ENCODE results near the gene APP.

The APP gene

DNA sequence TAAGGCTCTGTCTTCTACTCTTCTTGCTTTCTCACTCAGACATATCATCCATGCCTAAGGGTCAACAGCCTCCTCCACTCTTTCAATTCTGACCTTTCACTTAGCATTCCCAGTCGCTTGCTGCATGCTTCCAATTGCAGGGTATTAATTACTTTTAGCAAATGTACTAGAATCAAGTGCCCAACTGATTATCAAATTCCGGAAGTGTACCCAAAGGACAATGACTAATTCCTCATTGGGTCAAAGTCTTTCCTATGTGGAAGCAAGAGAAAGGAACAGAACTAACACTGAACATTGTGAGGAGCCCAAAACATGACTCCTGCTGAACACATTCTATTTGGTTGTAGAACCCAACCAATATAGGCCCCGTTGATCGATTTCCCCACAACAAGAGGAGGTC lies 101.8 kb downstream of the APP start:
- H3K4me3 ChIP-seq (ENCODE audit: low read depth, low read length), result no peak overlapping the region
- no peaks in the 10 kb centered on the region for H3K36me3 ChIP-seq (ENCODE audit: insufficient read depth, low read length)
- H2AFZ ChIP-seq (ENCODE audit: low read length, unreplicated experiment), result no peak overlapping the region
- peaks cover 38% of the 10 kb centered on the region for H3K4me1 ChIP-seq (ENCODE audit: control insufficient read depth, insufficient read depth, low read length, unreplicated experiment)
- peaks cover 60% of the 10 kb centered on the region for H3K79me2 ChIP-seq (ENCODE audit: control insufficient read depth, insufficient read depth, low read length, unreplicated experiment)
- H3K27me3 ChIP-seq (ENCODE audit: insufficient read depth, low read length), result no peaks in the 10 kb centered on the region
- no peak overlapping the region for H3K27ac ChIP-seq (ENCODE audit: low read depth, low read length)

DNA sequence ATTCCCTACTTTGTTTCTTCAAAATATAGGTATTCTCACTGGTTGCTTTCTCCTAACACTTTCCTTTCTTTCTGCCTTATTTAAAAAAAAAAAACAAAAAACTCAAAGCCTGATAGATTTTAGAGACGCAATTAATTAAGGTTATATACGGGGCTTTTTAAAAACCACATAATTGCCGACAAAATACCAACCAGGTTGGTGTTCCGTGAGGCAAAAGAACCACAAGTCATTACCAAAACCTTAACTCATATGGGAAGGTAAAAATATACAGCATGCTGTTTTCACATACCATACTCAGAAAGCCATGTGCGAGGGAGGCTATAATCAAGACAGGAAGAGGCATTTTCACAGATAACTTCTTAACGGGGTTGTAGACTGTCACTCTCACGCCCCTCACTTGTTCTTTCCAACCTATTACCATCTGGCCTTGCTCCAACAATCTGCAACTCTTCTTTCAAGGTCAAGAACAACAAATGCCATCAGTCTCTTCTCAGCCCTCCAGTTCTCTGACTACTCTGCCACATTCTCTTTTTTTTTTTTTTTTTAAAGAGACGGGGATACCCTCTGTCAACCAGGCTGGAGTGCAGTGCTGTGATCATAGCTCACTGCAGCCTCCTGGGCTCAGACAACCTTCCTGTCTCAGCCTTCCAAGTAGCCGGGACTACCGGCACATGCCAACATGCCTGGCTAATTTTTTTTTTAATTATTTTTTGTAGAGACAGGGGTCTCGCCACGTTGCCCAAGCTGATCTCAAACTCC lies 102.6 kb downstream of the APP start:
- no peaks in the 10 kb centered on the region for H3K27me3 ChIP-seq (ENCODE audit: insufficient read depth, low read length)
- H3K4me3 ChIP-seq (ENCODE audit: low read depth, low read length), result no peak overlapping the region
- no peak overlapping the region for H3K27ac ChIP-seq (ENCODE audit: low read depth, low read length)
- H3K79me2 ChIP-seq (ENCODE audit: control insufficient read depth, insufficient read depth, low read length, unreplicated experiment), result peaks cover 66% of the 10 kb centered on the region
- no peaks in the 10 kb centered on the region for H3K36me3 ChIP-seq (ENCODE audit: insufficient read depth, low read length)
- no peak overlapping the region for H2AFZ ChIP-seq (ENCODE audit: low read length, unreplicated experiment)
- H3K4me1 ChIP-seq (ENCODE audit: control insufficient read depth, insufficient read depth, low read length, unreplicated experiment), result peaks cover 33% of the 10 kb centered on the region

- Histone ChIP-seq H3K27me3 (ENCODE audit: insufficient read depth, low read length) (no peaks in the 10 kb centered on the region), H3K27ac (ENCODE audit: low read depth, low read length) (no peak overlapping the region), H3K79me2 (ENCODE audit: control insufficient read depth, insufficient read depth, low read length, unreplicated experiment) (peaks cover 54% of the 10 kb centered on the region), H3K4me3 (ENCODE audit: low read depth, low read length) (no peak overlapping the region), H2AFZ (ENCODE audit: low read length, unreplicated experiment) (no peak overlapping the region), H3K36me3 (ENCODE audit: insufficient read depth, low read length) (no peaks in the 10 kb centered on the region), H3K4me1 (ENCODE audit: control insufficient read depth, insufficient read depth, low read length, unreplicated experiment) (peaks cover 7% of the 10 kb centered on the region)
These were observed 106.1 kb downstream of the APP start for GRCh38 chr21:26064506-26064905.

- H3K36me3 ChIP-seq (ENCODE audit: insufficient read depth, low read length), result no peaks in the 10 kb centered on the region
- no peaks in the 10 kb centered on the region for H3K27me3 ChIP-seq (ENCODE audit: insufficient read depth, low read length)
- no peak overlapping the region for H3K27ac ChIP-seq (ENCODE audit: low read depth, low read length)
- no peaks in the 10 kb centered on the region for H3K4me1 ChIP-seq (ENCODE audit: control insufficient read depth, insufficient read depth, low read length, unreplicated experiment)
- no peak overlapping the region for H3K4me3 ChIP-seq (ENCODE audit: low read depth, low read length)
- H2AFZ ChIP-seq (ENCODE audit: low read length, unreplicated experiment), result no peak overlapping the region
- peaks cover 26% of the 10 kb centered on the region for H3K79me2 ChIP-seq (ENCODE audit: control insufficient read depth, insufficient read depth, low read length, unreplicated experiment)
These were observed 109.1 kb downstream of the APP start for GRCh38 chr21:26061437-26061836.

DNA sequence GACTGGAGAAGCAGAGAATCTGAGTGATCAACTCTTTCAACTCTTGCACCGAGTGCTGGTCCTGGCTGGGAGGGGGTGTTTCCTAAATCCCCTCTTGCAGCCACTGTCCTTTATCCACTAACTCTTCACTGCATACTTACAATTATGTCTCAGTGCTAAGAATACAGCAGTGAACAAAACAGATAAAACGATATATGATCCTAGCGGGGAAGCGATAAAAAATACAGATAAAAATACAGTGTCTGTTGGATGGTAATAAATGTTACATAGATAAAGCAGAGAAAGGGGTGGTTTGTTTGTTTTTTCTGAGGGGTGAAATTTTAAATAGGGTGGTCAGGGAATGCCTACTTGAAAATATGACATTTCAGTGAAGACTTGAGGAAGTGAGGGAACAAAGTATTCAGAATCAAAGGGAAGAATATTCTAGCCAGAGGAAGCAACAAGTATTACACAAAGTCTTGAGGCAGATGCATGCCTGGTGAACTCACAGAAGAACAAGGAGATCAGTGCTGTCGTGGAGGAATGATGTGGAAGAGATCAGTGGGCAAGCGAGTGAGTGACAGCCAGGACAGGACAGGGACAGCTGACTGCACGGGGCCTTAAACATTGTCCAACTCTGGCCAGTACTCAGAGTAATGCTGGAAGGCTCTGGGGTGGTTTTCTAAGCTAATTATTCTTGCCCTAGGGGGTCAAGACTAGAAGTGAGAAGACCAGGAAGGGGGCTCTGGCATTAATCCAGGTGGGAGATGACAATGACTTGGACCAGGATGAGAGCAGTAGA lies 110.0 kb downstream of the APP start:
- H3K27ac ChIP-seq (ENCODE audit: low read depth, low read length), result no peak overlapping the region
- H3K4me1 ChIP-seq (ENCODE audit: control insufficient read depth, insufficient read depth, low read length, unreplicated experiment), result peaks cover 8% of the 10 kb centered on the region
- H2AFZ ChIP-seq (ENCODE audit: low read length, unreplicated experiment), result no peak overlapping the region
- no peaks in the 10 kb centered on the region for H3K27me3 ChIP-seq (ENCODE audit: insufficient read depth, low read length)
- H3K36me3 ChIP-seq (ENCODE audit: insufficient read depth, low read length), result no peaks in the 10 kb centered on the region
- no peak overlapping the region for H3K4me3 ChIP-seq (ENCODE audit: low read depth, low read length)
- peaks cover 26% of the 10 kb centered on the region for H3K79me2 ChIP-seq (ENCODE audit: control insufficient read depth, insufficient read depth, low read length, unreplicated experiment)

DNA sequence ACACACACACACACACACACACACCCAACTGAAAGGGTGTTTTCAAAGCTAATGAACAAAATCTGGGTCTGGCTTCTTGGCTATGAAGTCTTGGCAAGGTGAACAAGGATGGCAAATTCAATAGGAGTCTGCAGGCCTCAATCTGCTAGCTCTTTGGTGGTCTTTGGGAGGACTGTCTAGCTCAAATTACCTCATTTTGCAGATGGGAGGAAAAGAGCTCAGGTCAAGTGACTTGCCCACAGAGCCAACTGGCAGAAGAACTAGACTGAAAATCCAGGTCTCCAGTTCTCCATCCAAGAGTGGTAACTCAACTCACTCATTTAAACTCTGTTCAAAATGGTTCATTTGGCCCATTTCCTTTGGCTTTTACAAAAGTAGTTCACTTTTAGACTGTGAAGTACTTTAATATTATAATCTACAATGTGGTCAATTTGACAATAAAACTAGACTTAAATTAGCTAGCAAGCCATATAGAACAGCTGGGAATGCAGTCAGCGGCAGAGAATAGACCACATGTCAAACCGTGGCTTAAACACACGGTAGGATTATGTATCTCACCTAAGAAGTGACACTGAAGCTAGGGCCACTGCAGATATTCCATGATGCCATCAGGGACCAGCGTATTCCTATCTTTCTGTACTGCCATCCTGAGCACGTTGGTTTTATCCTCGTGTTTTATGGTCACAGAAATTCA lies 112.9 kb downstream of the APP start:
- H3K27ac ChIP-seq (ENCODE audit: low read depth, low read length), result no peak overlapping the region
- no peak overlapping the region for H2AFZ ChIP-seq (ENCODE audit: low read length, unreplicated experiment)
- H3K79me2 ChIP-seq (ENCODE audit: control insufficient read depth, insufficient read depth, low read length, unreplicated experiment), result peaks cover 27% of the 10 kb centered on the region
- H3K4me1 ChIP-seq (ENCODE audit: control insufficient read depth, insufficient read depth, low read length, unreplicated experiment), result peaks cover 10% of the 10 kb centered on the region
- no peak overlapping the region for H3K4me3 ChIP-seq (ENCODE audit: low read depth, low read length)
- no peaks in the 10 kb centered on the region for H3K27me3 ChIP-seq (ENCODE audit: insufficient read depth, low read length)
- no peaks in the 10 kb centered on the region for H3K36me3 ChIP-seq (ENCODE audit: insufficient read depth, low read length)

GRCh38 chr21:26055841-26056264 lies 114.7 kb downstream of the APP start:
- Histone ChIP-seq H3K27ac (ENCODE audit: low read depth, low read length) (no peak overlapping the region), H3K36me3 (ENCODE audit: insufficient read depth, low read length) (peaks cover 6% of the 10 kb centered on the region; the same call in 1 of the 2 replicates), H3K79me2 (ENCODE audit: control insufficient read depth, insufficient read depth, low read length, unreplicated experiment) (peaks cover 16% of the 10 kb centered on the region), H2AFZ (ENCODE audit: low read length, unreplicated experiment) (no peak overlapping the region), H3K27me3 (ENCODE audit: insufficient read depth, low read length) (no peaks in the 10 kb centered on the region), H3K4me3 (ENCODE audit: low read depth, low read length) (no peak overlapping the region), H3K4me1 (ENCODE audit: control insufficient read depth, insufficient read depth, low read length, unreplicated experiment) (peaks cover 10% of the 10 kb centered on the region)

- peaks cover 9% of the 10 kb centered on the region for H3K36me3 ChIP-seq (ENCODE audit: insufficient read depth, low read length)
- H3K79me2 ChIP-seq (ENCODE audit: control insufficient read depth, insufficient read depth, low read length, unreplicated experiment), result peaks cover 16% of the 10 kb centered on the region
- H3K4me3 ChIP-seq (ENCODE audit: low read depth, low read length), result no peak overlapping the region
- no peaks in the 10 kb centered on the region for H3K27me3 ChIP-seq (ENCODE audit: insufficient read depth, low read length)
- H3K4me1 ChIP-seq (ENCODE audit: control insufficient read depth, insufficient read depth, low read length, unreplicated experiment), result peaks cover 10% of the 10 kb centered on the region
- no peak overlapping the region for H2AFZ ChIP-seq (ENCODE audit: low read length, unreplicated experiment)
- H3K27ac ChIP-seq (ENCODE audit: low read depth, low read length), result no peak overlapping the region
These were observed 115.6 kb downstream of the APP start for GRCh38 chr21:26055010-26055409.

DNA sequence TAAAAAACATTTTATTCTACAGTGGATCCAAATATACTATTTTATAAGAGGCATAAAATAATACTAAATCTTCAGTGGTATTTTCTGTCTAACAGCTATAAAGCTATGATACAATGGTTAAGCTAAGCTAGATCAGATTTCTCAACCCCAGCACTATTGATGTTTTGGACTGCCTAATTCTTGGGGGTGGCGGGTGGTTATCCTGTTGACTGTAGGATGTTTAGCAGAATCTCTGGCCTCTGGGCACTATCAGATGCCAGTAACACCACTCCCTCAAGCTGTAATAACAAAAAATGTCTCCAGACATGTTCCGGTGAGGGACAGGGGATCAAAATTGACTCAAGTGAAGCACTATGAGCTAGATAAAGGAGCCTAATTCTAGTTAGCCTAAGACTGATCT lies 118.5 kb downstream of the APP start:
- peaks cover 16% of the 10 kb centered on the region for H3K79me2 ChIP-seq (ENCODE audit: control insufficient read depth, insufficient read depth, low read length, unreplicated experiment)
- H3K36me3 ChIP-seq (ENCODE audit: insufficient read depth, low read length), result peaks cover 18% of the 10 kb centered on the region
- H3K27ac ChIP-seq (ENCODE audit: low read depth, low read length), result no peak overlapping the region
- no peak overlapping the region for H3K4me3 ChIP-seq (ENCODE audit: low read depth, low read length)
- H3K27me3 ChIP-seq (ENCODE audit: insufficient read depth, low read length), result no peaks in the 10 kb centered on the region
- H3K4me1 ChIP-seq (ENCODE audit: control insufficient read depth, insufficient read depth, low read length, unreplicated experiment), result peaks cover 10% of the 10 kb centered on the region
- H2AFZ ChIP-seq (ENCODE audit: low read length, unreplicated experiment), result no peak overlapping the region

GRCh38 chr21:26050857-26051256 lies 119.7 kb downstream of the APP start:
- H3K4me3 ChIP-seq (ENCODE audit: low read depth, low read length), result no peak overlapping the region
- peaks cover 6% of the 10 kb centered on the region for H3K4me1 ChIP-seq (ENCODE audit: control insufficient read depth, insufficient read depth, low read length, unreplicated experiment)
- H3K79me2 ChIP-seq (ENCODE audit: control insufficient read depth, insufficient read depth, low read length, unreplicated experiment), result peaks cover 13% of the 10 kb centered on the region
- no peak overlapping the region for H3K27ac ChIP-seq (ENCODE audit: low read depth, low read length)
- H2AFZ ChIP-seq (ENCODE audit: low read length, unreplicated experiment), result no peak overlapping the region
- H3K27me3 ChIP-seq (ENCODE audit: insufficient read depth, low read length), result no peaks in the 10 kb centered on the region
- peaks cover 18% of the 10 kb centered on the region for H3K36me3 ChIP-seq (ENCODE audit: insufficient read depth, low read length)

Data from ACC112 (cell line).